Muscle of back (tissue), 11 donors: ENCODE results near the gene SLC35G1. TPM values are rescaled to one million over a fixed set of nuclear protein-coding genes. Genes with fewer than 3 reads are reported as not detected.

Experiments
- DNase-seq, 3 donors: peaks; one replicate each; pipeline versions ENCODE4 v3.0.0 to v3.0.0-alpha.2; 2013
- polyA plus RNA-seq, 10 donors: library from polyadenylated mRNA; unstranded; fragments of 120-200 nt; gene quantifications; one replicate each; pipeline ENCODE4 v1.2.1, GENCODE V29; 2013; ENCODE audit not compliant: insufficient read length in 10 of 10

The SLC35G1 gene
- polyA plus RNA-seq, 10 donors = 3.4 to 6.2 (median 4.4) TPM

- DNase-seq = no peak
These were observed 18.8 kb upstream of the SLC35G1 start for GRCh38 chr10:93875032-93875358.

GRCh38 chr10:93876381-93876780 is 17.4 kb upstream of the SLC35G1 start:
- DNase-seq = no peak

- DNase-seq = no peak
These were observed 14.5 kb upstream of the SLC35G1 start for GRCh38 chr10:93879273-93879672.

- DNase-seq = peak in 1 of 3 donors; percentile 34
These were observed 969 bp downstream of the SLC35G1 start for GRCh38 chr10:93894516-93895378.

GRCh38 chr10:93897070-93897780 is 3.4 kb downstream of the SLC35G1 start:
- no peak for DNase-seq

- DNase-seq = no peak
These were observed 5.3 kb downstream of the SLC35G1 start for GRCh38 chr10:93899109-93899508.

- DNase-seq = no peak
These were observed 9.3 kb downstream of the SLC35G1 start for GRCh38 chr10:93903051-93903450.

GRCh38 chr10:93904901-93905300 is 11.1 kb downstream of the SLC35G1 start:
- no peak for DNase-seq

- DNase-seq = no peak
These were observed 13.3 kb downstream of the SLC35G1 start for GRCh38 chr10:93907059-93907458.

GRCh38 chr10:93911866-93912265 is 18.1 kb downstream of the SLC35G1 start:
- no peak for DNase-seq

GRCh38 chr10:93912444-93912843 is 18.7 kb downstream of the SLC35G1 start:
- DNase-seq = no peak

- DNase-seq = no peak
These were observed 19.9 kb downstream of the SLC35G1 start for GRCh38 chr10:93913706-93914105.

- DNase-seq = no peak
These were observed 21.8 kb downstream of the SLC35G1 start for GRCh38 chr10:93915598-93915997.

GRCh38 chr10:93916257-93917063 is 22.7 kb downstream of the SLC35G1 start:
- DNase-seq = peak; percentile 28 to 62 (median 45)

GRCh38 chr10:93917064-93917391 is 23.2 kb downstream of the SLC35G1 start:
- peak in 1 of 3 donors; percentile 36 for DNase-seq

GRCh38 chr10:93917821-93918220 is 24.0 kb downstream of the SLC35G1 start:
- DNase-seq = peak in 2 of 3 donors; percentile 18 to 41

- DNase-seq = no peak
These were observed 27.6 kb downstream of the SLC35G1 start for GRCh38 chr10:93921338-93921737.

- DNase-seq = no peak
These were observed 32.8 kb downstream of the SLC35G1 start for GRCh38 chr10:93926613-93927012.

GRCh38 chr10:93938140-93938539 is 44.4 kb downstream of the SLC35G1 start:
- no peak for DNase-seq

GRCh38 chr10:93940881-93941280 is 47.1 kb downstream of the SLC35G1 start:
- peak in 1 of 3 donors; percentile 66 for DNase-seq

GRCh38 chr10:93941606-93942005 is 47.8 kb downstream of the SLC35G1 start:
- DNase-seq = peak; percentile 64 to 87 (median 71)

- DNase-seq = peak in 1 of 3 donors; percentile 59
These were observed 52.0 kb downstream of the SLC35G1 start for GRCh38 chr10:93945819-93946218.
